ENCODE results near the gene TSPAN1.

GRCh38 chr1:46210561-46210960 is 35.7 kb downstream of the TSPAN1 start:
- TF ChIP-seq EP300 (IDR thresholded peaks at IDR 0.05) (no peak), CTCF (IDR thresholded peaks at IDR 0.05) (no peak)
